ENCODE results near the gene PPP1R15A. TPM values are rescaled to one million over a fixed set of nuclear protein-coding genes. Genes with fewer than 3 reads are reported as not detected.

Gene PPP1R15A
- total and polyA plus RNA-seq, 2 experiments from 2014 or later: 14.0 to 15.8 TPM

- H3K4me3 Mint-ChIP-seq: no peak overlapping the region
- H3K27ac Mint-ChIP-seq: no peak overlapping the region
- Histone ChIP-seq H3K4me2 (no peak overlapping the region), H3K27ac (ENCODE audit: low read depth) (no peak overlapping the region), H3K27me3 (ENCODE audit: insufficient read depth) (no peaks in the 10 kb centered on the region), H3K4me1 (ENCODE audit: insufficient read depth) (no peaks in the 10 kb centered on the region), H4K20me1 (replicated peaks; ENCODE audit: insufficient read depth) (peaks cover 3% of the 10 kb centered on the region), H3F3A (replicated peaks; ENCODE audit: low read depth) (0 out of 2 replicates have a peak, but pooled peaks cover 8% of the 10 kb centered on the region), H2AFZ (no peak overlapping the region), H3K36me3 (ENCODE audit: insufficient read depth) (no peaks in the 10 kb centered on the region; the same call in 1 of the 2 replicates), H3K9me2 (ENCODE audit: insufficient read depth) (no peaks in the 10 kb centered on the region), H3K79me2 (replicated peaks; ENCODE audit: insufficient read depth) (no peaks in the 10 kb centered on the region), H3K4me3 (no peak overlapping the region)
- no peak for ATAC-seq
- no peak for TF ChIP-seq JUNB (IDR thresholded peaks at IDR 0.05; ENCODE audit: unreplicated experiment)
- no peak for TF ChIP-seq CREB1 (CRISPR knock-in tag; IDR thresholded peaks at IDR 0.05; ENCODE audit: low read depth)
- TF ChIP-seq ETS1 (IDR thresholded peaks at IDR 0.05): no peak
- no peak for TF ChIP-seq EZH2phosphoT487 (IDR thresholded peaks at IDR 0.05; ENCODE audit: unreplicated experiment)
- TF ChIP-seq, protein P1, sequence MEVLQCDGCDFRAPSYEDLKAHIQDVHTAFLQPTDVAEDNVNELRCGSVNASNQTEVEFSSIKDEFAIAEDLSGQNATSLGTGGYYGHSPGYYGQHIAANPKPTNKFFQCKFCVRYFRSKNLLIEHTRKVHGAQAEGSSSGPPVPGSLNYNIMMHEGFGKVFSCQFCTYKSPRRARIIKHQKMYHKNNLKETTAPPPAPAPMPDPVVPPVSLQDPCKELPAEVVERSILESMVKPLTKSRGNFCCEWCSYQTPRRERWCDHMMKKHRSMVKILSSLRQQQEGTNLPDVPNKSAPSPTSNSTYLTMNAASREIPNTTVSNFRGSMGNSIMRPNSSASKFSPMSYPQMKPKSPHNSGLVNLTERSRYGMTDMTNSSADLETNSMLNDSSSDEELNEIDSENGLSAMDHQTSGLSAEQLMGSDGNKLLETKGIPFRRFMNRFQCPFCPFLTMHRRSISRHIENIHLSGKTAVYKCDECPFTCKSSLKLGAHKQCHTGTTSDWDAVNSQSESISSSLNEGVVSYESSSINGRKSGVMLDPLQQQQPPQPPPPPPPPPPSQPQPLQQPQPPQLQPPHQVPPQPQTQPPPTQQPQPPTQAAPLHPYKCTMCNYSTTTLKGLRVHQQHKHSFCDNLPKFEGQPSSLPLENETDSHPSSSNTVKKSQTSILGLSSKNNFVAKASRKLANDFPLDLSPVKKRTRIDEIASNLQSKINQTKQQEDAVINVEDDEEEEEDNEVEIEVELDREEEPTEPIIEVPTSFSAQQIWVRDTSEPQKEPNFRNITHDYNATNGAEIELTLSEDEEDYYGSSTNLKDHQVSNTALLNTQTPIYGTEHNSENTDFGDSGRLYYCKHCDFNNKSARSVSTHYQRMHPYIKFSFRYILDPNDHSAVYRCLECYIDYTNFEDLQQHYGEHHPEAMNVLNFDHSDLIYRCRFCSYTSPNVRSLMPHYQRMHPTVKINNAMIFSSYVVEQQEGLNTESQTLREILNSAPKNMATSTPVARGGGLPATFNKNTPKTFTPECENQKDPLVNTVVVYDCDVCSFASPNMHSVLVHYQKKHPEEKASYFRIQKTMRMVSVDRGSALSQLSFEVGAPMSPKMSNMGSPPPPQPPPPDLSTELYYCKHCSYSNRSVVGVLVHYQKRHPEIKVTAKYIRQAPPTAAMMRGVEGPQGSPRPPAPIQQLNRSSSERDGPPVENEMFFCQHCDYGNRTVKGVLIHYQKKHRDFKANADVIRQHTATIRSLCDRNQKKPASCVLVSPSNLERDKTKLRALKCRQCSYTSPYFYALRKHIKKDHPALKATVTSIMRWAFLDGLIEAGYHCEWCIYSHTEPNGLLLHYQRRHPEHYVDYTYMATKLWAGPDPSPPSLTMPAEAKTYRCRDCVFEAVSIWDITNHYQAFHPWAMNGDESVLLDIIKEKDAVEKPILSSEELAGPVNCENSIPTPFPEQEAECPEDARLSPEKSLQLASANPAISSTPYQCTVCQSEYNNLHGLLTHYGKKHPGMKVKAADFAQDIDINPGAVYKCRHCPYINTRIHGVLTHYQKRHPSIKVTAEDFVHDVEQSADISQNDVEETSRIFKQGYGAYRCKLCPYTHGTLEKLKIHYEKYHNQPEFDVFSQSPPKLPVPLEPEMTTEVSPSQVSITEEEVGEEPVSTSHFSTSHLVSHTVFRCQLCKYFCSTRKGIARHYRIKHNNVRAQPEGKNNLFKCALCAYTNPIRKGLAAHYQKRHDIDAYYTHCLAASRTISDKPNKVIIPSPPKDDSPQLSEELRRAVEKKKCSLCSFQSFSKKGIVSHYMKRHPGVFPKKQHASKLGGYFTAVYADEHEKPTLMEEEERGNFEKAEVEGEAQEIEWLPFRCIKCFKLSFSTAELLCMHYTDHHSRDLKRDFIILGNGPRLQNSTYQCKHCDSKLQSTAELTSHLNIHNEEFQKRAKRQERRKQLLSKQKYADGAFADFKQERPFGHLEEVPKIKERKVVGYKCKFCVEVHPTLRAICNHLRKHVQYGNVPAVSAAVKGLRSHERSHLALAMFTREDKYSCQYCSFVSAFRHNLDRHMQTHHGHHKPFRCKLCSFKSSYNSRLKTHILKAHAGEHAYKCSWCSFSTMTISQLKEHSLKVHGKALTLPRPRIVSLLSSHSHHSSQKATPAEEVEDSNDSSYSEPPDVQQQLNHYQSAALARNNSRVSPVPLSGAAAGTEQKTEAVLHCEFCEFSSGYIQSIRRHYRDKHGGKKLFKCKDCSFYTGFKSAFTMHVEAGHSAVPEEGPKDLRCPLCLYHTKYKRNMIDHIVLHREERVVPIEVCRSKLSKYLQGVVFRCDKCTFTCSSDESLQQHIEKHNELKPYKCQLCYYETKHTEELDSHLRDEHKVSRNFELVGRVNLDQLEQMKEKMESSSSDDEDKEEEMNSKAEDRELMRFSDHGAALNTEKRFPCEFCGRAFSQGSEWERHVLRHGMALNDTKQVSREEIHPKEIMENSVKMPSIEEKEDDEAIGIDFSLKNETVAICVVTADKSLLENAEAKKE (CRISPR knock-in tag; IDR thresholded peaks at IDR 0.05): no peak
- no peak for TF ChIP-seq POLR2AphosphoS5 (IDR thresholded peaks at IDR 0.05; ENCODE audit: low read depth)
- no peak for TF ChIP-seq CTCF (conservative IDR thresholded peaks at IDR 0.05; ENCODE audit: low read depth in 2 of 2)
- no peak for DNase-seq (ENCODE audit: low spot score)
- peaks cover 13% of the 10 kb centered on the region for H3K36me3 Mint-ChIP-seq (ENCODE audit: low read depth)
- no peaks in the 10 kb centered on the region for H3K4me1 Mint-ChIP-seq
- H3K9me3 Mint-ChIP-seq: no peaks in the 10 kb centered on the region
- H3K27me3 Mint-ChIP-seq (ENCODE audit: insufficient read depth, low read depth, poor library complexity): peaks cover 8% of the 10 kb centered on the region
Measured at GRCh38 chr19:48921721-48922500, 49.7 kb downstream of the PPP1R15A start.
